ENCODE results near the gene PDE6A.

DNA sequence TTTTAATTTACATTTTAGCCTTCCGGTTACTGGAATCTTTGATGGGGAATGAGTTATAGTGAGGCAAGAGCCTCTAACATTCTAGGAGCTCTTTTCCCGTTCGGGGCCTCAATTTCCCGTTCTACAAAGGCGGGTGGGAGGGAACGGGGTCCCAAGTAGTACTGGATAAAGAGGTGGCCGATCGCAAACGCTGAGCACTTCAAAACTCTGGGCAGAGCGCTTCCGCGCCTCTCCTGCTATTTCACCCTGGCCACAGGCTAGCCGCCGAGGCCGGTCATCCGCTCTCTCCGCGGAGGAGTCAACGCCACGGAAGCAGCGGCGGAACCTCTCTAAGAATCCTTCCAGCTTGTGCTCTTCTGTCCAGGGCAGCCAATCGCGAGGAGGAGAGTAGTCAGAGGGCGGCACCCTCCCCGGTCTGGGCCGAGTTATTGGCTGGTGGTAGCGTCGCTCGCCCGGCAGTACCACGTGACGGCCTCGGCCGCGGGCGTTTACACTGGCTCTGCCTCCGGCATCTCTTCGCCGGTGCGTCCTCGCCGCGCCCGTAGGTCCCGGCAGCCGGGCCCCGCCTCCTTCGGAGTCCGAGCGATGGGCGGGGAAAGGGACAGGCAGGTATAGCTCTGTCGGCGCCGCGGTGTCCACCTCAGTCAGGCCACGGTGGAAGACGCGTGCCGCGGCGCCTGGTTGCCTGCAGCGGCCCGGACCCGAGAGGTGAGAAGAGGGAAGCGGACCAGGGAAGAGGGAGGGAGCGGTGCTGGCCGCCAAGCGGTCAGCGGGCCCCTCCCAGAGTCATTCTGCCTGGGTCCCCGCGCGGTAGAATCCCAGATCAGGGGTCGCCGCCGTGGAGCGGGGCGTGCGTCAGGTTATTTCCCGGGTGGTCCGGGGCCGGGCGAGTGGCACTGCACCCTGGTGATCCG lies 15.9 kb upstream of the PDE6A start, which contains the start of gene SLC26A2:
- TF ChIP-seq EZH2phosphoT487 (IDR thresholded peaks at IDR 0.05; ENCODE audit: borderline replicate concordance, low read depth, low read length) = no peak
- TF ChIP-seq, protein P1, sequence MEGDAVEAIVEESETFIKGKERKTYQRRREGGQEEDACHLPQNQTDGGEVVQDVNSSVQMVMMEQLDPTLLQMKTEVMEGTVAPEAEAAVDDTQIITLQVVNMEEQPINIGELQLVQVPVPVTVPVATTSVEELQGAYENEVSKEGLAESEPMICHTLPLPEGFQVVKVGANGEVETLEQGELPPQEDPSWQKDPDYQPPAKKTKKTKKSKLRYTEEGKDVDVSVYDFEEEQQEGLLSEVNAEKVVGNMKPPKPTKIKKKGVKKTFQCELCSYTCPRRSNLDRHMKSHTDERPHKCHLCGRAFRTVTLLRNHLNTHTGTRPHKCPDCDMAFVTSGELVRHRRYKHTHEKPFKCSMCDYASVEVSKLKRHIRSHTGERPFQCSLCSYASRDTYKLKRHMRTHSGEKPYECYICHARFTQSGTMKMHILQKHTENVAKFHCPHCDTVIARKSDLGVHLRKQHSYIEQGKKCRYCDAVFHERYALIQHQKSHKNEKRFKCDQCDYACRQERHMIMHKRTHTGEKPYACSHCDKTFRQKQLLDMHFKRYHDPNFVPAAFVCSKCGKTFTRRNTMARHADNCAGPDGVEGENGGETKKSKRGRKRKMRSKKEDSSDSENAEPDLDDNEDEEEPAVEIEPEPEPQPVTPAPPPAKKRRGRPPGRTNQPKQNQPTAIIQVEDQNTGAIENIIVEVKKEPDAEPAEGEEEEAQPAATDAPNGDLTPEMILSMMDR (conservative IDR thresholded peaks at IDR 0.05; ENCODE audit: low read length) = no peak

All from OCI-LY7 (cell line).